ENCODE measurements around the gene SYTL5.

SYTL5 gene

DNA sequence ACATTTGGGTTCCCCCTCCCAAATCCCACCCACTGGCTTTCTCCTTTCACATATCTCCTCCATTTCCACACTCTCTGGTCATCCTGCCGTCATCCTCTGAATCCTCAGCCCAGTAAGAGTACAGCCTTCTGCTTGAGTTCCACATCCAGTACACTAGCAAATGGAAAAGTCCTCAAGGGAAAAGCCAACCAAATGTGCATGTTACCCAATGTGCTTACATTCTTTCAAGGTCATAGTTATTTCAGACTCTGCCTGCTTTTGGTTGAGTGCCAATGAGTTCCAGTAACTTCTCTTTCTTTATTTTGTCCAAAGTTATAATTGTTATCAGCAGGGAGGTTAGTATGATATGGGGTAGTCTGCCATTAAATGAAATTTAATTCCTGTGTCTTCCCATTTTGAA is 136.3 kb downstream of the SYTL5 start:
- DNase-seq (ENCODE audit: low read depth), result peak; percentile 74

- DNase-seq (ENCODE audit: low read depth), result no peak
These were observed 142.7 kb downstream of the SYTL5 start for GRCh38 chrX:38149016-38149415.

GRCh38 chrX:38150993-38151392 is 144.6 kb downstream of the SYTL5 start:
- no peak for DNase-seq (ENCODE audit: low read depth)

DNA sequence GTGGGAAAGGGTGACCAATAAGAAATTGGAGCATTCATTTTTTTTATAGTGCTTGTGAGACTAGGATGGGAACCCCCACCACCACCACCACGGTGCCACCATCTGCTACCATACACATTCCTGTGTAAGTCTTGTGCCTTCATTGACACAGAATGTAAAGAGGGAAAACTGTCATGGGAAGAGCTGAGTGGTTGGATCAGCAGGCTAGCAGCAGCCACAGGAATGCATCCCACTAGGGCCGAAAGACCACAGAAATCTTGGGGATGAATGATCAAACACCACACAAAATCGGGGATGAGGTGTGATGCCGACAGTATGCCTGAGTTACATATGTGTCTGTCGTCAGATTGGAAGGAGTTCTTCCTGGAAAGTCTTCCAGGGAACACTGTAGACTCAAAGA is 145.1 kb downstream of the SYTL5 start:
- no peak for DNase-seq (ENCODE audit: low read depth)

DNA sequence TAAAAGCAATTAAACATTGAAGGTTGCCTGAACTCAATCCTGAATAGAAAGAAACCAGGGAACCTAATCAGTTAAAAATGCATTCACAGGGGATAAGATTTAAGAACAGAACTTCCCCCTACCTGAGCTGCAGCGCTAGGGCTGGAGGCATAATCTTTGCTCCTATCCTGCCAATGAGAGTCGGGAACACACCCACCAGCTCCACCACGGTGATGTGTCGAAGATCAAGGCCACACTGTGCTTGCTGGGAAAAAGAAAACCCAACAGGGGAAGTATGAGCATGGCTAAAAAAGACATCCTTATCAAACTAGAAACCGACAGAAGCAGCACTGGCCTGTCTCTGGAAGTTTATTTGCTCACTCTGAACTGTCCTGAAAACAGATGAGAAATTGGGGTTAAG is 148.0 kb downstream of the SYTL5 start:
- no peak for DNase-seq (ENCODE audit: low read depth)

GRCh38 chrX:38154818-38155217 is 148.5 kb downstream of the SYTL5 start:
- DNase-seq (ENCODE audit: low read depth), result peak; percentile 30

DNA sequence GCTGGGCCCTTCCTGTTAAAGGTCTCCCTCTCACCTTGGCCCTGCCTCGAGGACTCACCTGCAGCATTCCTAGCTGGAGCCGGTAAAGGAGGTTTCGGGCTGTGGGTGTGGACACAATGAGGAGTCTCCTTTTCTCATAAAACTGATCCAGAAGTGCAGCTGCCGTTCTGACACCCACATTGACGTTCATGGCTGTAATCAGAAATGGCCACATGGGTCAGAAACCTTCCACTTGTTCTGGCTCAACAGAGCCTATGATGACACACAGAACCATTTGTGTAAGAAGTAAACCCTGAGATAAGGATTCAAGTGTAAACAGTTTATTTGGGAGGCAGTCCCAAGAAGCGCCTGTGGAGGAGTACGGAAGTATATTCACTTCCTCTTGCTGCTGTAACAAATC is 150.5 kb downstream of the SYTL5 start:
- no peak for DNase-seq (ENCODE audit: low read depth)

- no peak for DNase-seq (ENCODE audit: low read depth)
These were observed 156.8 kb downstream of the SYTL5 start for GRCh38 chrX:38163193-38163592.

GRCh38 chrX:38165023-38165422 is 158.7 kb downstream of the SYTL5 start:
- DNase-seq (ENCODE audit: low read depth), result no peak

DNA sequence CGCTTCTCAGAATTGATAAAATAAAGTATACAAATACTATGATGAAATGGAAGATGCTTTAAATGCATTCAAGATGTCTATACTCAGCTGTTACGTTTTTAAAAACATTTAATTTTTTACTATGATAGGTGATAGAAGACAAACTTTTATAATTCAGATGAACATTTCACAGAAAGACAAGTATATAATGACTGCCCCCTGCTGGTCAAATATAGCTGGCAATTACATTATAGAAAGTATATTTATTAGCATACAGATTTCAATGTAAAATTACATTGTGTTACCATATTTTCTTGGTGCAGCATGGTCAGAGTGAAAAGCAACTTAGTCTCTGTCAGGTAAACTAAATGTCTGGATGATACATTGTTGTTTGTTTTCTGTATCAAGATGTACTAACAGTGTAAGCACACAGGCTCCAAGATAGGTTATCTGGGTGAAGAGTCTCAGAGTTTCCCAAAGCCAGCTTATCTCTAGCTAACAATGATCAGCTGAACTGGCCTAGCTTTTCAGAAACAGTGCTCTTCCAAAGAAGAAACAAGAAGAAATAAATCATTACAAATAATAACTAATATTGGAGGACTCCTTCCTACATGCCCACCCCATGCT is 160.2 kb downstream of the SYTL5 start:
- DNase-seq (ENCODE audit: low read depth), result peak; percentile 13

GRCh38 chrX:38170556-38170955 is 164.2 kb downstream of the SYTL5 start:
- no peak for DNase-seq (ENCODE audit: low read depth)

DNA sequence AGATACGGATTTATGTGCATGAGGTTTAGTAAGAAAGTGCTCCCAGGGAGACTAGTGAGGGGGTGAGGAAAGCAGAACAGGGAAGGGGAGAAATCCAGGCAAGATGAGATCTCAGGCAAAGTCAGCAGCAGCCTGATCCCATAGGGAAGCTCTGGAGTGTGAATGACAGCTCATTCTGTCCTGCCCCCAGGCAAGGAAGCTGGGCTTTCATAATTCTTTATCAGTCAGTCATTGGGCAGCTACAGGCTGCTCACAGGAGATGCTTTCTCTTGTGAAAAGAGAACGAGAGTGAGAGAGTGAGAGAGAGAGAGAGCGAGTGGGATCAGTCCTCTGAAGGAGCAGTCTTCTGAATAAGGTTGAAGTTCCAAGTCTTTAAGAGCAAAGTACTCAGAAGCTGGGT is 166.2 kb downstream of the SYTL5 start:
- DNase-seq (ENCODE audit: low read depth), result no peak

DNA sequence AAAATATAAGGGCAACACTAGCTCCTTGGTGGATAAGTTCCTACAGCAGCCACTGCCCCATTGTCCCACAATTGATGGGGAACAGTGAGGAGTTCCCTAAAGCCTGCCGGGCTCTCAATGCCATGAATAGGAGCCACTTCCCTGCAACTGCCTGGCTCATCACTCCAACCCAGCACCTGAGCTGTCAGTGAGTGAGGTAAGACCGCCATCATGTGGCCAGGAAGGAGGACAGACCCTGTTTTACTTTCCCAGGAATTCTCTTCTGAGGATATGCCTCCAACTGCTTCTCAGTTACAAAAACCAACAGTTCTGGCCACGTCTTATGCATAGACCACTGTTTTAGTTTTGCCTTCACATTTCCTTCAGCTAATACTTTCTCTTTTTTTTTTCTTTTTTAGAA is 168.8 kb downstream of the SYTL5 start:
- no peak for DNase-seq (ENCODE audit: low read depth)

- DNase-seq (ENCODE audit: low read depth), result no peak
These were observed 172.0 kb downstream of the SYTL5 start for GRCh38 chrX:38178396-38178795.
